Endothelial cell of umbilical vein (primary cell): ENCODE results near the gene TRAPPC12. TPM values are rescaled to one million over a fixed set of nuclear protein-coding genes. Genes with fewer than 3 reads are reported as not detected.

Source experiments
- BruUV-seq: library from RNA; stranded (reverse); fragments of 400-500 nt; replicated peaks from 2 replicates; lab custom pipeline; 2021; lab: Mats Ljungman, UMichigan
- CTCF ChIA-PET: fragments of 300-600, 350-600 bp; sonication (Branson Sonifier 250); formaldehyde crosslinking; loops from one replicate; lab custom pipeline; 2021; ENCODE audit warnings: antibody characterized with exemption, inconsistent platforms; lab: Charles Lee
- POLR2A ChIA-PET: fragments of 300-600, 350-600 bp; sonication (Branson Sonifier 250); formaldehyde crosslinking; loops from one replicate; lab custom pipeline; 2021; ENCODE audit warnings: antibody characterized with exemption, inconsistent platforms; lab: Charles Lee
- DNase-seq: peaks from one replicate; pipeline ENCODE4 v3.0.0-alpha.2; 2011; ENCODE audit warnings: low read depth, low spot score
- FAIRE-seq: peaks from 2 replicates; lab custom pipeline; 2011; peaks lifted over from hg19 to GRCh38; lab: Jason Lieb, UNC
- H2AFZ ChIP-seq: 2 replicates; pipeline ENCODE4 v1.6.0; 2012; ENCODE audit warnings: low read depth, low read length, control low read depth, inconsistent platforms
- H3K27ac ChIP-seq: 2 replicates; pipeline ENCODE4 v1.5.1; 2011; ENCODE audit warnings: low read depth, mild to moderate bottlenecking, control low read depth, low read length, moderate library complexity; ENCODE audit not compliant: insufficient read depth
- H3K27me3 ChIP-seq, 2 experiments: 2 replicates each; pipeline versions ENCODE4 v1.6.0 to v1.6.1; 2011; ENCODE audit warnings: low read length in 2 of 2, mixed read lengths in 1 of 2; ENCODE audit not compliant: control insufficient read depth in 2 of 2, insufficient read depth in 2 of 2
- H3K36me3 ChIP-seq, 2 experiments: 2 replicates in 1 of 2; 3 replicates in 1 of 2; pipeline ENCODE4 v1.5.1; 2011; ENCODE audit warnings: low read length in 2 of 2, mild to moderate bottlenecking in 1 of 2, moderate library complexity in 1 of 2; ENCODE audit not compliant: control insufficient read depth in 2 of 2, insufficient read depth in 2 of 2; ENCODE audit errors: extremely low read depth in 1 of 2
- H3K4me1 ChIP-seq: 3 replicates; pipeline ENCODE4 v1.5.1; 2011; ENCODE audit warnings: mild to moderate bottlenecking, low read length; ENCODE audit not compliant: control insufficient read depth, insufficient read depth; ENCODE audit errors: extremely low read depth
- H3K4me2 ChIP-seq: 2 replicates; pipeline ENCODE4 v1.6.1; 2011; ENCODE audit warnings: low read length, control low read depth, mixed read lengths; ENCODE audit not compliant: insufficient read depth
- H3K4me3 ChIP-seq, 3 experiments: fragments of 200-600 bp in 1 of 3; sonication (generic), shearing (Covaris generic) in 1 of 3; replicated peaks in 1 of 3; 2 replicates each; pipeline ENCODE4 v1.5.1; 2011 to 2016; ENCODE audit warnings: control low read depth in 3 of 3, low read length in 3 of 3, mild to moderate bottlenecking in 2 of 3, inconsistent platforms in 1 of 3, low read depth in 1 of 3, moderate library complexity in 1 of 3; ENCODE audit not compliant: insufficient read depth in 1 of 3
- H3K79me2 ChIP-seq: 2 replicates; pipeline ENCODE4 v1.6.0; 2012; ENCODE audit warnings: low read length, inconsistent platforms; ENCODE audit not compliant: control insufficient read depth, insufficient read depth
- H3K9ac ChIP-seq: replicated peaks from 2 replicates; pipeline ENCODE3; 2011; ENCODE audit warnings: low read length, control low read depth; ENCODE audit not compliant: insufficient read depth; ENCODE audit errors: extremely low read depth
- H3K9me1 ChIP-seq: replicated peaks from 3 replicates; pipeline ENCODE4 v1.6.0; 2011; ENCODE audit warnings: mild to moderate bottlenecking, low read length; ENCODE audit not compliant: control insufficient read depth, insufficient read depth; ENCODE audit errors: extremely low read depth
- H3K9me3 ChIP-seq: replicated peaks from 2 replicates; pipeline ENCODE4 v1.5.1; 2012; ENCODE audit warnings: low read length, inconsistent platforms; ENCODE audit not compliant: control insufficient read depth, insufficient read depth
- H4K20me1 ChIP-seq: replicated peaks from 2 replicates; pipeline ENCODE3; 2011; ENCODE audit warnings: mild to moderate bottlenecking, low read length; ENCODE audit not compliant: control insufficient read depth, insufficient read depth; ENCODE audit errors: extremely low read depth
- EZH2 ChIP-seq: IDR thresholded peaks from 2 replicates; pipeline ENCODE4 v1.6.1; 2012; ENCODE audit warnings: borderline replicate concordance, low read depth, mild to moderate bottlenecking, moderate library complexity, low read length, inconsistent platforms; ENCODE audit not compliant: severe bottlenecking
- FOS ChIP-seq: IDR thresholded peaks from 2 replicates; pipeline ENCODE4 v1.6.1; 2011; ENCODE audit warnings: mild to moderate bottlenecking, low read length, moderate library complexity, borderline replicate concordance; ENCODE audit not compliant: insufficient read depth
- GATA2 ChIP-seq: IDR thresholded peaks from 2 replicates; pipeline ENCODE4 v1.7.0; 2011; ENCODE audit warnings: low read depth, mild to moderate bottlenecking, moderate library complexity, mixed read lengths, low read length; ENCODE audit not compliant: insufficient read length, insufficient read depth
- JUN ChIP-seq: IDR thresholded peaks from 2 replicates; pipeline ENCODE4 v1.6.1; 2011; ENCODE audit warnings: borderline replicate concordance, low read depth; ENCODE audit not compliant: insufficient read length, insufficient read depth
- MYC ChIP-seq: IDR thresholded peaks from one replicate; pipeline ENCODE4 v1.6.1; 2011; ENCODE audit warnings: mild to moderate bottlenecking, low read depth, low read length
- dilution Hi-C: fragments of 300-500 bp; cut with MboI; formaldehyde crosslinking; loops from one replicate; pipeline ENCODE4 v1.15.0; 2019; ENCODE audit warnings: low sequenced_read_pairs; ENCODE audit not compliant: extremely low pct_ligation_motif_present
- intact Hi-C: fragments of 100-400 bp; cut with micrococcal nuclease; formaldehyde crosslinking; loops from one replicate; pipeline ENCODE4 v1.10.0; 2022
- polyA plus RNA-seq, 4 experiments: library from polyadenylated mRNA; depleted of rRNA in 3 of 4; stranded (reverse) in 3 of 4; unstranded in 1 of 4; fragments of >200 nt; gene quantifications; 2 replicates each; pipeline versions ENCODE4 v1.2.1 to v1.2.3, GENCODE V29; 2011 to 2012; ENCODE audit warnings: missing spikeins in 1 of 4
- total RNA-seq: library from RNA; stranded (reverse); gene quantifications from 2 replicates; pipeline ENCODE4 v1.2.3, GENCODE V29; 2021
- TF ChIP-seq, protein P1 (sequence below), 2 donors: IDR thresholded peaks; 1 replicate in 1 of 2; 2 replicates in 1 of 2; pipeline ENCODE4 v1.5.1; 2011; ENCODE audit warnings: low read length in 2 of 2, mild to moderate bottlenecking in 2 of 2, moderate library complexity in 2 of 2, control low read depth in 1 of 2, inconsistent platforms in 1 of 2, low read depth in 1 of 2; ENCODE audit not compliant: insufficient read depth in 1 of 2; ENCODE audit errors: extremely low read depth in 1 of 2
- TF ChIP-seq, protein P2 (sequence below): IDR thresholded peaks from 2 replicates; pipeline ENCODE4 v1.6.1; 2011; ENCODE audit not compliant: insufficient read depth, insufficient read length

Gene TRAPPC12
- total and polyA plus RNA-seq, 2 donors (not counting 3 experiments of a cell fraction or from before 2014, with no cell fraction given) = 47.5 to 81.5 TPM

DNA sequence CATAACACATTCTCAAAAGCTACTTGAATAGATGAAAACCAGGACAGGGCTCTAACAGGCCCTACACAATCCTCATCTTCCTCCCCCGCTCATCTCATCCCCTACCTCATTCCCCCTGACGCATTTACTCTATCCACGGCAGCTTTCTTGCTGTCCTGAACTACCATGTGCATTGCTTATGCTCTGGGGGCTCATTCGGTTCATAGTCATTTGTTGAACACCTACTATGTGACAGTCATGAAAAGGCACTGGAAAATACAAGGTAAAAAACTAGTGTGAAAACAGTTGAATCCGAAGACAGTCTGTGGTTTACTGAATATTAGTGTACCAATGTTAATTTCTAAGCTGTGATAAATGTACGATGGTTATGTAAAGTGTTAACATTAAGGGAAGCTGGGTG, 2.7 kb upstream of the TRAPPC12 start:
- Histone ChIP-seq H3K27ac (no peak overlapping the region), H3K27me3 (no peaks in the 10 kb centered on the region), H3K4me1 (peaks cover 26% of the 10 kb centered on the region), H3K36me3 (no peaks in the 10 kb centered on the region), H3K4me2 (peak overlapping the region; percentile 84), H3K9ac (peak overlapping the region; percentile 53), H3K9me3 (no peaks in the 10 kb centered on the region), H2AFZ (no peak overlapping the region), H3K9me1 (no peaks in the 10 kb centered on the region), H3K79me2 (peaks cover 29% of the 10 kb centered on the region), H4K20me1 (no peaks in the 10 kb centered on the region), H3K4me3 (peak overlapping the region; percentile 60 to 99 (median 78))
- ChIA-PET CTCF (interaction anchor here (1.3 kb wide), 1 partner anchor 14 kb away, joined by 4 read pairs; no protein-coding TSS in a partner anchor), POLR2A (interaction anchor here (0.6 kb wide), 1 partner anchor 198 kb away, joined by 3 read pairs; the partner anchor contains the start of gene RPS7)
- no TSS peak for BruUV-seq
- TF ChIP-seq FOS (no peak), JUN (no peak), EZH2 (no peak), GATA2 (no peak), MYC (no peak)
- TF ChIP-seq, protein P1, sequence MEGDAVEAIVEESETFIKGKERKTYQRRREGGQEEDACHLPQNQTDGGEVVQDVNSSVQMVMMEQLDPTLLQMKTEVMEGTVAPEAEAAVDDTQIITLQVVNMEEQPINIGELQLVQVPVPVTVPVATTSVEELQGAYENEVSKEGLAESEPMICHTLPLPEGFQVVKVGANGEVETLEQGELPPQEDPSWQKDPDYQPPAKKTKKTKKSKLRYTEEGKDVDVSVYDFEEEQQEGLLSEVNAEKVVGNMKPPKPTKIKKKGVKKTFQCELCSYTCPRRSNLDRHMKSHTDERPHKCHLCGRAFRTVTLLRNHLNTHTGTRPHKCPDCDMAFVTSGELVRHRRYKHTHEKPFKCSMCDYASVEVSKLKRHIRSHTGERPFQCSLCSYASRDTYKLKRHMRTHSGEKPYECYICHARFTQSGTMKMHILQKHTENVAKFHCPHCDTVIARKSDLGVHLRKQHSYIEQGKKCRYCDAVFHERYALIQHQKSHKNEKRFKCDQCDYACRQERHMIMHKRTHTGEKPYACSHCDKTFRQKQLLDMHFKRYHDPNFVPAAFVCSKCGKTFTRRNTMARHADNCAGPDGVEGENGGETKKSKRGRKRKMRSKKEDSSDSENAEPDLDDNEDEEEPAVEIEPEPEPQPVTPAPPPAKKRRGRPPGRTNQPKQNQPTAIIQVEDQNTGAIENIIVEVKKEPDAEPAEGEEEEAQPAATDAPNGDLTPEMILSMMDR (IDR thresholded peaks at IDR 0.05; ENCODE audit: extremely low read depth in 1 of 2, insufficient read depth in 1 of 2, low read depth in 1 of 2, low read length in 2 of 2) = no peak
- TF ChIP-seq, protein P2, sequence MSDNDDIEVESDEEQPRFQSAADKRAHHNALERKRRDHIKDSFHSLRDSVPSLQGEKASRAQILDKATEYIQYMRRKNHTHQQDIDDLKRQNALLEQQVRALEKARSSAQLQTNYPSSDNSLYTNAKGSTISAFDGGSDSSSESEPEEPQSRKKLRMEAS = no peak
- dilution Hi-C loops (no loop called here), intact Hi-C loops (loop anchor here (1.0 to 5.0 kb wide), 3 partner anchors 75 to 198 kb away; partner anchors contain the start of gene RPS7)
- DNase-seq = no peak
- FAIRE-seq = no peak
